ENCODE results near the gene THRA. TPM values are rescaled to one million over a fixed set of nuclear protein-coding genes. Genes with fewer than 3 reads are reported as not detected.

THRA gene
- total and polyA plus RNA-seq, 2 of the 8 experiments (the other 6 are each of a cell fraction or from before 2014, with no cell fraction given): 6.4 to 10.2 TPM

GRCh38 chr17:40033339-40033738 lies 29.4 kb upstream of the THRA start:
- Histone ChIP-seq H3K79me2 (ENCODE audit: control insufficient read depth in 1 of 2, insufficient read depth in 2 of 2, low read length in 2 of 2) (no peaks in the 10 kb centered on the region), H4K8ac (ENCODE audit: extremely low read depth, insufficient read depth, low read length) (no peak overlapping the region), H2BK20ac (ENCODE audit: low read length) (no peak overlapping the region), H3K36me3 (ENCODE audit: control insufficient read depth in 2 of 4, insufficient read depth in 4 of 4, low read length in 3 of 4) (peaks cover 11 to 38% (median 20%) of the 10 kb centered on the region in 4 experiments), H2BK5ac (ENCODE audit: low read depth, low read length) (no peak overlapping the region), H3K23ac (ENCODE audit: insufficient read length) (no peak overlapping the region), H2BK12ac (ENCODE audit: low read depth, low read length) (no peak overlapping the region), H4K91ac (replicated peaks; ENCODE audit: insufficient read length, low read length) (no peak overlapping the region), H3K4ac (replicated peaks; ENCODE audit: insufficient read length, low read depth, low read length) (no peak overlapping the region), H2AFZ (ENCODE audit: low read length) (no peak overlapping the region), H3K27ac (ENCODE audit: low read depth, low read length) (no peak overlapping the region), H3K18ac (ENCODE audit: extremely low read depth, low read length) (no peak overlapping the region), H2AK5ac (ENCODE audit: low read depth, low read length) (no peak overlapping the region), H3K9ac (replicated peaks in 1 of 4; ENCODE audit: extremely low read depth in 1 of 4, low read depth in 3 of 4, low read length in 3 of 4) (no peak overlapping the region), H4K20me1 (replicated peaks in 1 of 2; ENCODE audit: control insufficient read depth in 1 of 2, insufficient read depth in 2 of 2, low read length in 2 of 2) (peaks cover 0 to 5% of the 10 kb centered on the region in 2 experiments), H3K4me3 (ENCODE audit: extremely low read depth in 1 of 4, insufficient read depth in 2 of 4, low read depth in 3 of 4, low read length in 4 of 4) (no peak overlapping the region), H2BK15ac (ENCODE audit: low read length) (no peak overlapping the region), H3K23me2 (ENCODE audit: low read depth, low read length) (no peaks in the 10 kb centered on the region), H4K5ac (ENCODE audit: insufficient read length, low read depth, low read length) (no peak overlapping the region), H3K14ac (ENCODE audit: insufficient read length) (no peak overlapping the region), H2BK120ac (replicated peaks; ENCODE audit: low read depth, low read length) (no peak overlapping the region), H3K4me2 (ENCODE audit: insufficient read depth in 1 of 2, low read depth in 2 of 2, low read length in 2 of 2) (no peak overlapping the region), H3K9me3 (ENCODE audit: insufficient read depth in 2 of 2, low read depth in 1 of 2, low read length in 1 of 2) (no peaks in the 10 kb centered on the region), H3K56ac (replicated peaks; ENCODE audit: insufficient read length, low read depth, low read length) (no peak overlapping the region), H3K4me1 (replicated peaks in 1 of 4; ENCODE audit: control insufficient read depth in 3 of 4, insufficient read depth in 4 of 4, low read length in 3 of 4) (peaks cover 0 to 6% (median 1%) of the 10 kb centered on the region in 4 experiments; a peak in 4 of 7 replicates), H3K27me3 (replicated peaks in 1 of 4; ENCODE audit: control insufficient read depth in 3 of 4, extremely low read depth in 1 of 4, insufficient read depth in 3 of 4, low read length in 3 of 4) (no peaks in the 10 kb centered on the region), H3K79me1 (ENCODE audit: low read depth, low read length) (no peaks in the 10 kb centered on the region)
- ChIA-PET POLR2A (ENCODE audit: partially characterized antibody) (interaction anchor here (1.0 to 2.6 kb wide), 3 partner anchors 12 to 21 kb away, joined by 3 to 6 read pairs (median 3); partner anchors contain the start of gene MED24), CTCF (ENCODE audit: partially characterized antibody) (interaction anchor here (0.6 to 29.7 kb wide), 9 partner anchors 11 to 261 kb away, joined by 3 to 876 read pairs (median 6); partner anchors contain the start of genes CSF3, MED24 and THRA)
- FAIRE-seq (no peak), DNase-seq (ENCODE audit: low read depth in 1 of 2, low spot score in 2 of 2) (no peak)
- 89% methylated on average over 8 of the region's 8 CpGs; no CpG with 5 or more reads in 1 of the 2 experiments for WGBS, 2 experiments (ENCODE audit: extremely low coverage in 1 of 2, insufficient coverage in 1 of 2, insufficient read length in 1 of 2, insufficient replicate concordance in 2 of 2, low coverage in 1 of 2, low lambda C conversion rate in 2 of 2, missing lambda C conversion rate in 1 of 2)
- TF ChIP-seq JUN (IDR thresholded peaks at IDR 0.05; ENCODE audit: low read depth, low read length): no peak
- no peak for TF ChIP-seq GABPA (IDR thresholded peaks at IDR 0.05; ENCODE audit: borderline replicate concordance, insufficient read depth, low read length)
- no peak for TF ChIP-seq USF2 (IDR thresholded peaks at IDR 0.05; ENCODE audit: low read length)
- no peak for TF ChIP-seq PHF8 (conservative IDR thresholded peaks at IDR 0.05; ENCODE audit: low read depth, low read length)
- TF ChIP-seq CTCF (IDR thresholded peaks at IDR 0.05; ENCODE audit: control extremely low read depth in 1 of 3, insufficient read depth in 1 of 3, low read depth in 1 of 3, low read length in 3 of 3): no peak
- TF ChIP-seq CBX8 (IDR thresholded peaks at IDR 0.05; ENCODE audit: borderline replicate concordance, low read depth, low read length): no peak
- no peak for TF ChIP-seq NANOG (IDR thresholded peaks at IDR 0.05; ENCODE audit: insufficient read depth, low read depth, low read length, poor library complexity, severe bottlenecking)
- TF ChIP-seq CTBP2 (IDR thresholded peaks at IDR 0.05; ENCODE audit: borderline replicate concordance, insufficient read depth, insufficient read length, low read length): no peak
- no peak for TF ChIP-seq CBX5 (IDR thresholded peaks at IDR 0.05; ENCODE audit: low read depth, low read length)

Data from H1 (cell line).